SW 1271 (cell line): ENCODE data around the gene E2F2.
"Not testable (repeated sequence)": the region's sequence is repeated elsewhere in the genome, so short reads cannot be mapped to it uniquely, and the experiment has no call there.

Source experiments
- DNase-seq, 2 experiments: peaks; one replicate each; lab custom pipeline; 2025; lab: John Stamatoyannopoulos, UW

The E2F2 gene

GRCh38 chr1:23524716-23525401 is 6.2 kb downstream of the E2F2 start:
- no peak for DNase-seq

- no peak for DNase-seq
These were observed 6.9 kb downstream of the E2F2 start for GRCh38 chr1:23524163-23524562.

DNA sequence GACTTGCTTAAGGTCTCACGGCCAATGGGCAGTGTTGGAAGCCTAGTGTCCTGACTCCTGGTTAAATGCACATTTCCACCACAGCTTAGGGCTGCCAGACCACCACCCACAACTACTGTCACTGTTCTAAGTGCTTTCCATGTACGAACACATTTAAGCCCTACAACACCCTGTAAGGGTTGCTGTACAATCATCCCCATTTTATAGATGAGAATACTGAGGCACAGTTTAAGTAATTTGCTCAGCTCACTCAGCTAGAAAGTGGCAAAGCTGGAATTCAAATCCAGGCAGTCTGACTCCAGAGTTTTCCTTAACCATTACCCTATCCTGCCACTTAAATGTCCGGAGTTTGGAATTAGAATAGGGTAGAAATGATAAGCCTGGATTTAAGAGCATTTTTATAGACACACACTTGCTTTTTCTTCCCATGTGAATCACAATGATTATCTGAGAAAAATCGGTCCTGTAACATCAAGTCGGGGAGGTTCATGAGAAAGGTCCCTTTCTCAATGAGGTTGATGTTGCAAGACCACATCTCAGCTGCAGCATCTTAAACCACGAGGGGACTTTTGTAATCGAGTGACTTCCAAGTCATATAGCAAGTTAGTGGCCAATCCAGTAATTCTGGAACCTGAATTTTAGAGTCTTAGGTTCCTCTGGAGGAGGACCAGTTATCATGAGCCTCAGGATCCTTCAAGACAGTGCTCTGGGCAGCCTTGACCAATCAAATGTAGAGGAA is 8.6 kb downstream of the E2F2 start:
- DNase-seq: no peak

- no peak for DNase-seq
These were observed 9.4 kb downstream of the E2F2 start for GRCh38 chr1:23521588-23521987.

- DNase-seq: no peak
These were observed 13.5 kb downstream of the E2F2 start for GRCh38 chr1:23517581-23517980.

DNA sequence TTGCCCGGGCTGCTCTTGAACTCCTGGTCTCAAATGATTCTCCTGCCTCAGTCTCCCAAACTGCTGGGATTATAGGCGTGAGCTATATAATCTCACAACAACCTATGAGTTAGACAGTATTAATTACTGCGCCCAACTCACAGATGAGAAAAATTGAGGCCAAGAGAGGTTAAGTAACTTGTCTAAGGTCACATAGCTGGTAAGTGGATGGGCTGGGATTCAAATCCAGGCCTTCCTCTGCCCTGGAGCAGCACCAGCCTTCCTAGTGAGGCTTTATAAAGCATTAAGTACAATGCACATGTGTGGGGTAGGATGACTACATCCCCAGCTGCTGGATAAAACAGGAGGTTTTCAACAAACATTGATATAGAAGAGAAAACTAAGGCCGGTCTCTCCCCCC is 15.1 kb downstream of the E2F2 start:
- DNase-seq: no peak

DNA sequence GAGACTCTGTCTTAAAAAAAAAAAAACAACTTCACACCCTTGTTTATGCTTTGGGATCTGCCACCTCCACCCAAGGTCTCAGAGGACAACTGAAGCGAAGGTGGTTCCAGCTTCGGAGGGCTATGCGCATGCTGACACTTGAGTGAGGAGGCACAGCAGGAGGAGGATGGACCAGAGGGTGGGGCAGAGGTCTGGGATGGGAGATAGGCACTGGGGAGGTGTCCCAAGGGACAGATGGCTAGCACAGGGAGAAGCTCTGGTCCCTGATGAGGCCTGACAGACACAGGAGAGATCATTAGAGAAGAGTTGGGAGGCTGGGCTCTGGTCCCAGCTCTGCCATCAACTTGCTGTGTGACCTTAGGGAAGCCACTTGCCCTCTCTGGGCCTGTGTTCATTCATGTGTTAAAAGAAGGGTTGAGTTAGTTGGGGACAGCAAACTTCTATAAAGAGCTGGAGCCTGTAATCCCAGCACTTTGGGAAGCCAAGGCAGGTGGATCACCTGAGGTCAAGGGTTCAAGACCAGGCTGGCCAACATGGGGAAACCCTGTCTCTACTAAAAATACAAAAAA is 16.8 kb downstream of the E2F2 start:
- no peak for DNase-seq

DNA sequence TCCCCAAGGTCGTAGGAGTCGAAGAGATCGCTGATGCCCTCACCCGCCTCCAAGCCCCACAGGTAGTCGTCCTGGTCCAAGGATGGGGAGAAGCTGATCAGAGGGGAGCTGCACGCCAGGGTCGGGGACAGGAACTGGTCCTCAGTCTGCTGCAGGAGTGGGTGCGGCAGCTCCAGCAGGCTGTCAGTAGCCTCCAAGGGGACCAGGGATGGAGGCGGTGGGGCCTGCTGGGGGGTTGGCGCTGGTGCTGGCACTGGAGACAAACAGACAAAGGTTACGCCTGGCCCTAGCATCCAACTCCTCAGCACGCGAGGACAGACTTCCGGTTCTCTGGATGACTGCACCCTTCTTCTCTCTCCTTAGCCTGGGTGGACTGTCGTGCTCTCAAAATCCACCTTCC is 21.1 kb downstream of the E2F2 start:
- no peak for DNase-seq

DNA sequence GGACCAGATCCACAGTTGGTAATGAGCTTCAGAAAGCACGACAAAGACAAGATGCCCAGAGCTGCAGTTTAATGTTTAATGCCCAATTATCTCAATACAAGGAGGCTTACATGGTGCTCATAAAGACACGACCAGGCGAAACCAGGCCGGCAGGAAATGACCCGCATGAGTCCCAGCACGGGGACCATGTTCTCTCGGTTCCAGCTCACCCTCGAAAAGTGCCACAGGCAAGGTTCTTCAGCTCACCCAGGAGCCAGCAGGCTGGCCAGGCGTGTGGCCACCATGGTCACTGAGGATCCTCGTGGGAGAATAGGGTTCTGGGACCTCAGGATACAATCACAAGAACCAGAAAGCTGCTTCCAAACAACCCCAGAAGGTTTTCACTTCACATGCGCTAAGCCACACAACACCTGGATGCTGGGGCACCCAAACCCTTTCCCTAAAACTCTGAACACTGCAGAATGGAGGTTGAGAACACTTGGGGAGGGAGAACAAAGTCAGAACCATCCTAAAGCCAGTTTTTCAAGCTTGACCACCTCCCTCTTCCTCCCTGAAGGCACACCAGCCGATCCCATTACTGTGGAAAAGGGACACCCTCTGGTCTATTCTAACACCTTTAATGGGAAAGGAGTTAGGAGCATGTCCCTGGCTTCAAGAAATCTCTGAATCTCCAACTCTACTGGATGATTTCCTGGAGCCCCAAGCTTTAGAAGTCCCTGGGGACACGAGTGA is 24.5 kb downstream of the E2F2 start:
- no peak for DNase-seq

- DNase-seq: no peak
These were observed 25.2 kb downstream of the E2F2 start for GRCh38 chr1:23505851-23506250.

DNA sequence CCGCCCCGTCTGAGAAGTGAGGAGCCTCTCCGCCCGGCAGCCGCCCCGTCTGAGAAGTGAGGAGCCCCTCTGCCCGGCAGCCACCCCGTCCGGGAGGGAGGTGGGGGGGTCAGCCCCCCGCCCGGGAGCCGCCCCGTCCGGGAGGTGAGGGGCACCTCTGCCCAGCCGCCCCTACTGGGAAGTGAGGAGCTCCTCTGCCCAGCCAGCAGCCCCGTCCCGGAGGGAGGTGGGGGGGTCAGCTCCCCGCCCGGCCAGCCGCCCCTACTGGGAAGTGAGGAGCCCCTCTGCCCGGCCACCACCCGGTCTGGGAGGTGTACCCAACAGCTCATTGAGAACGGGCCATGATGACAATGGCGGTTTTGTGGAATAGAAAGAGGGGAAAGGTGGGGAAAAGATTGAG is 26.9 kb downstream of the E2F2 start:
- not testable (repeated sequence) for DNase-seq

- DNase-seq: no peak
These were observed 28.1 kb downstream of the E2F2 start for GRCh38 chr1:23502951-23503350.

DNA sequence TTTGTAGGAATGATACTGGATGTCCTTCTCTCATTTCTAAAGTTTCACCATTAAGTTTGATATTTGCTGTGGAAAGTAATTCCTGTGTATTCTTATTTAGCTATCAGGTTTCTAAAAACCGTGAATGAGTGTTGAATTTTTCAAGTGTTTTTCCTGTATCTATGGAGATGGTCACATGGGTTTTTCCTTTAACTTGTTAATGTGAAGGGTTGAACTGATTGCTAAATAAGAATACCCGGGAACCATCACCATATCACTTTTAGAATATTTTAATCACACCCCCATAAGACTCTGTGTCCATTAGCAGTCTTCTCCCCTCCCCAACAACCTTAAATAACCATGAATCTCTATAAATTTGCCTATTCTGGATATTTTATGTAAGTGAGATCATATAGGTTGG is 30.6 kb downstream of the E2F2 start:
- DNase-seq: no peak

- no peak for DNase-seq
These were observed 33.1 kb downstream of the E2F2 start for GRCh38 chr1:23497777-23498439.

GRCh38 chr1:23496490-23497181 is 34.4 kb downstream of the E2F2 start:
- no peak for DNase-seq

DNA sequence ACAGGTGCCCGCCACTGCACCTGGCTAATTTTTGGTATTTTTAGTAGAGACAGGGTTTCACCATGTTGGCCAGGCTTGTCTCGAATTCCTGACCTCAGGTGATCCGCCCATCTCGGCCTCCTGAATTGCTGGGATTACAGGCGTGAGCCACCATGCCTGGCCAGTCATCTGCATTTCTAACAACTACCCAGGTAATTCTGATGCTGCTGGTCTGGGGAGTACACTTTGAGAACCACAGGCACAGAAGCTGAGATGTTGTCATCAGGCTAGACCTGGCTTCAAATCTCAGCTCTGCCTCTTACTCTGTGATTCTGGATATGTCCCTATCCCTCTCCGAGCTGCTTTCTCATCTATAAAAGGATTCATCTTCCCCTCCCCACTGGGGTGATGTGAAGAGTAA is 36.2 kb downstream of the E2F2 start:
- DNase-seq: not testable (repeated sequence)

- DNase-seq: not testable (repeated sequence)
These were observed 38.3 kb downstream of the E2F2 start for GRCh38 chr1:23492776-23493175.

GRCh38 chr1:23492132-23492720 is 38.8 kb downstream of the E2F2 start:
- no peak for DNase-seq

DNA sequence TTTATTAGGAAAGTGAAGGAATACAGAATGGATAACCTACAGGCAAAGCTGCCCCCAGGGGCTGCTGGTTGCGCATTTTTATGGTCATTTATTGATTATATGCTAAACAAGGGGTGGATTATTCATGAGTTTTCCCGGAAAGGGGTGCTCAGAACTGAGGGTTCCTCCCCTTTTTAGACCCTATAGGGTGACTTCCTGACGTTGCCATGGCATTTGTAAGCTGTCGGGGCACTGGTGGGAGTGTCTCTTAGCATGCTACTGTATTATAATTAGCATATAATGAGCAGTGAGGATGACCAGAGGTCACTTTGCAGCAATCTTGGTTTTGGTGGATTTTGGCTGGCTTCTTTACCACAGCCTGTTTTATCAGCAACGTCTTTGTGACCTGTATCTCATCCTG is 41.2 kb downstream of the E2F2 start:
- DNase-seq: no peak

DNA sequence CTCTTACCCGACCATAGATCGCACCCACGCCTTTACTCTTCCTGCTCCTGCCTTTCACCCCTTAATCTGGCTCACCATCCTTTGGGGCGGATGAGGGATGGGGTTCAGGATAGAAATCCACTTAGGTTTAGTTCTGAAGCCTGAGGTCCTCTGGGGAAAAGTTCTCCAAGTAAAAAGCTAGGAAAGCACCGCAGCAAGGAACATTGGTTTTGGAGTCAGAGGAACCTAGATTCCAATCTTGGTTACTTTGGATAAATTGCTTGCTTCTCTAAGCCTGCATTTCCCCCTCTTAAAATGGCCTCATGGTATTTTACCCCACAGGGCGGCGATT is 46.1 kb downstream of the E2F2 start:
- DNase-seq: no peak

DNA sequence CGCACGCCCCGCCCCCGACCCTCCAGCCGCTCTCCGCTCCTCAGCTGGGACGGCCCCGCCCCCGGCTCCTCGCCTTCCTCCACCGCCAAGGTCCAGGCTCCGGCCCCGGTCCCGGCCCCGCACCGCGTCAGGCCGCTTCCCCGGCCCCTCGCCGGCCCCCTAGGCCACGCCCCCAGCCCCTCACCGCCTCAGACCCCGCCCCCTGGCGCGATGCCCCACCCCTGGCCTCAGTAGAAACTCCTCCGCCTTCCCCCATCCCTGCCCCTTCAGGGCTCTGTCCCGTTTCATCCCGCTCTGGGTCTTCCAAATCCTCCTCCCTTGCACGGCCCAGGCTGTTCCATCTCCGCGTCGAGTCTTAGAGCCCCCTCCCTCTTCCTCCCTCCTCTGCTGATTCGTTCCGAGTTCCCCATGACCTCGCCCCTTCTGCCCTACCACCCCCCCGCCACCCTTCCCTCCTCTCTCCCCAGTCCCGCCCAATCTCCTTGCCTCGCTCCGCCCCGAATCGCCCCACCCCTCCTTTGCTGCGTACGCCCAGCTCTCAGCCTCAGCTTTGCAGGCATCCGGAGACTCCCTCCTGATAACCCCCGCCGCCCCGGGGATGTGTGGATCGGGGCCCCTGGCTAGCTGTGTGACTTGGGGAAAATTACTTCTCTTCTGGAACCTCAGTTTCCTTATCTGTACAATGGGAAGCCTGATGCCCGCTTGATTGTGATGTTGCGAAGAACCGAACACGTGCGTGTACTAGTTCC is 46.6 kb downstream of the E2F2 start:
- DNase-seq: peak; percentile 64 to 92
